Hypothalamus (tissue), 51 donors: Measurements from ENCODE around the gene FBXO2.
A peak's percentile ranks its signal among the peaks of the same experiment; 100 is the strongest.

ENCODE experiments used
- DNase-seq, 51 donors: peaks; one replicate each; lab custom pipeline; 2025; lab: John Stamatoyannopoulos, UW

The FBXO2 gene

DNA sequence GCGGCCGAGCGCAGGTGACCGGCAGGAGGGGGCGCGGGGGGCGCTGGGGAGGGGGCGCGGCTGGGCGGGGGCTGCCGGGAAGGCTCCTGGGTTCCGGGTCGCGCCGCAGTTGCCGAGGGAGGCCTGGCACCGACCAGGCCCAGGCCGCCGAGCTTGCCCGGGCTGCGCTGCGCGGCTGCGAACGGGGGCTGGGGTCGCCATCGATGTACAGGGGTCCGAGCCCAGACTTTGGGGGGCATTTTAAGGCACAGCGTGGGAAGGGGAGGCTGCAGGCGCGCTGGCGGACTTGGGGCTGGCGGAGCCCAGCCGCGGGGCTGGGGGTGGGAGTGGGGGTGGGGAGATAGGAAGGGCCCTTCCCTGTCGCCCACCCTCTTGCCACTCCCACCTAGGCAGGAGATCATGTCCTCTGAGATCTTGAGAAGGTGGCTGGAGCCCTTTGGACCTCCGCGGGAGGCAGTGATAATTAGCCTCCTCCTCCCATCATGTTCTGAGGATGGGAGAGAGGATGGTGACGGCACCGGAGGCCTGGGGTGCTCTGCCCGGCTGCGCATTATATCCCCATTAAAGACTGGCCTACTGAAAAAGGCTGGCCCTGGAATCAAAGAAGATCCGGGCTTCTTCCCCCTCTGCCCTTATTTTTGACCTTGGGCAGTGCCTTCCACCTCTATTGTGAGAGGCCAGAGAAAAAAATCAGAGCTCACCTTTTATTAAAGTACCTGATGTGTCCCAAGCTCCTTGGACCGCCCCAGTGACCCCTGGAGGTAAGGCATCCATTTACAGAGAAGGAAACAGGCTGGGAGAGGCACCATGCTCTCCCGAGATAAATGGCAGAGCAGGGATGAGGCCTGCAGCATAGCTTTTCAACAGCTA, 945 bp upstream of the FBXO2 start:
- no peak for DNase-seq

DNA sequence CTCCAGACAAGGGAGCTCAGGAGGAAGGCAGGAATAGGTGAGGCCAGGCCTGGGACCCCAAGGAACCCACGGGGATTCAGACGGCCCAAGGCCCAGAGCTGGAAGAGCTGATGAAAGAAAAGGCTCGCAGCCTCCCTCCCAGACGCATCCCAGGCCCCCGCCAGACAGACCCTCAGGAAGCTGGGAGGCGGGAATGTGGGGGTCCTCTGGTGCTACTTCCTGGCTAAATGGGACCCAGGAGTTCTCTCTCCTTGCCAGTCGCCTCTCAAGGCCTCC, 430 bp downstream of the FBXO2 start:
- DNase-seq: peak in 1 of 51 donors; percentile 50

DNA sequence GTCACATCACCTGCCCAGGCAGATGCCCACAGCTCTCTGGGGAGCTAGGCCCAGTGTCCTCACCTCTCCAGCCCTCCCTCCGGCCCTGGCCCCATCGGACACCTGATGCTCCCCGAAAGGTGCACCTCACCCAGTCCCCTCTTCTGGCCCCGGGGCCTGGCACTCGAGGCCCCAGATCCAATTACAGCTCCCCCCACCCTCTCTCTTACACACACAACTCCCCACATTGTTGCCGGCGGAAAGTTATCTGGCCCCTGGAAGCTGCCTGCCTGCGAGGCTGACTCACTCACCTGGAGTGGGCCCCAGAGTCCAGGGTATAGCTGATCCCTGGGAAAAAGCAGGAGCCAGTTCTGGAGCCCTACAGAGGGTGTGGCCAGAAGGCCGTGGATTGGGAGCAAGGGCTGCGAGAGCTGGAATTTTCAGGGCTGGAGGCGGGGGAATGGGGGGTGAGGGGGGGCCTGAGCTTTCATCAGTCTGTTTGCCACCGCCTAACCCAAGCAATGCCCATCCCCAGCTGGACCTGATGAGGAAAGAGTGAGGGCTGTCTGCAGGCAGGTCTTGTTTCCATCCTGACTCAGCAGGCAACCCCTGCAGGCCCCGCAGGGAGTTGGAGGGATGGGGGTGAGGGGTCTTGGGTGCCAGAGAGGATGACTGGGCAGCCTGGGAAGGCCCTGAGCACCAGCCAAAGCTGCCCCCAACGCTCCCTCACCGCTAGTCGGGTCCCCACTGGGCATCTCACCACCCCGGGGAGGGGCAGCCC, 948 bp downstream of the FBXO2 start:
- peak in 4 of 51 donors; percentile 13 to 48 (median 22) for DNase-seq

DNA sequence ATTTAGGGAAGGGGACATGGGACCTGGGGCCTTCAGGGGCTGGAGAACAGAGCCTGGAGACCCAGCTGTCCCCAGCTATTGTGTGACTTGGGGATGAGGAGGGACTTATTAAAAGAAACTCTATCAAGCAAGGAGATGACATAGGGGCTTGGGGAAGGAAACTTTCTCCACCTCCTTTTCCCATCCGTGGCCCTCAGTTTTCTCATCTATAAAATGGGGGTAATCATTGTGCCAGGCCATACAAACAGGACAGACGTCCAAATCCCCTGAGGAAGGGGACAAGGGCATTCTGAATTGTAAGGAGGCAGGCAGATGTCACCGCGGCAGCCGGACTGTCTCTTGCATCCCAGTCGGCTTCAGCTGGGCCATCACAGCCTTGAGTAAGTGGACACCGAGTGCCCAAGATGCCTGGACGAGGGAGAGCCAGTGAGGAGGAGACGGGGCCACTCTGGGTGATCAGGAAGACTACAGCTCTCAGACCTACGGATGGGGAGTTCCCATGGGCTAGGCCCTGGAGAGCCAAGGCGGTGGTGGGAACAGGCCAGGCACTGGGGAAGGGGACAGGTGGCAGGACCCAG, 1.9 kb downstream of the FBXO2 start:
- no peak for DNase-seq

DNA sequence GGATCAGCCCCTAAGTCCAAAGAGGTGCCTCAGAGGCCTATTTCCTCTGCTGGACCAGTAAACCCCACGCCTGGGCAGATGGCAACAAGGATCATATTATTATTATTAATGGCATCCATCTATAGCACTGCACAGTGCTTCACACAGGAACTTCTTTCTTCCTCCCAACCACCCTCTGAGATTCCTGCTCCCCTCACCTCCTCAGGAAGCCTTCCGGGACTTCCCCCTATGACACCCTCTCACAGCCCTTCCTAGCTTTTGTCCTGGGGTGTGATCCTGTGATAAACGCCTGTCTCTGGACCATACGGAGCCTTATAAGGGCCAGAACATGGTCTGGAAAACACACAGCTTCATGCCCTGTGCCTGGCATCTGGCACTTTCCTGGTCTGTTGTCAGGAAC, 3.2 kb downstream of the FBXO2 start:
- no peak for DNase-seq

DNA sequence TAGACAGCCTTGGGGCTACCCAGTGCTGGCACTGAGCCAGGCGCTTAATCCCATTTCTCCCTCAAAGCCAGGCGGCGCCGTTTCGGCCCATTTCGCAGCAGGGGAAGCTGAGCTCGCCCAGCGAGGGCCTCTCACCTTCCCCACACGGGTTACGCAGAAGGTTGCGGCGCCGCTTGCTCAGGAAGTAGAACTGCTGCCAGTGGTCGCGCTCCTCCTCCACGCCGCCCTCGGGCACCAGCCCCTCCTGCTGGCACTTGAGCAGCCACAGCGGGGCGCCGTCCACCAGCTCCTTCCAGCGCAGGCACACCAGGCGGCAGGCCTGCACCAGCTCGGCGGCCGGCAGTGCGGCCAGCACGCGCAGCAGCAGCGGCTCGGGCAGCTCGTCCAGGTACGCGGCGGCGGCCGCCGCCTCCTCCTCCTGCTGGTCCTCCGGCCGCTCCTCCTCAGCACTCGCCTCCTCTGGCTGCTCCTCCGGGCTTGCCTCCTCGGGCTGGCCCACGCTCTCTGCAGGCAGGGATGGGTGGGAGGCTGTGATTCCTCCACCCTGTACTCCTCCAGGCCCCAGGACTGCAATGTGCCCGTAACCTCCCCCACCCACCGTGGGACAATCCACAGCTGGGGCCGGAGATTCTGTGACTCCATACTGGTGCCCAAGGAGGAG, 3.8 kb downstream of the FBXO2 start:
- peak in 45 of 51 donors; percentile 23 to 82 (median 58) for DNase-seq

DNA sequence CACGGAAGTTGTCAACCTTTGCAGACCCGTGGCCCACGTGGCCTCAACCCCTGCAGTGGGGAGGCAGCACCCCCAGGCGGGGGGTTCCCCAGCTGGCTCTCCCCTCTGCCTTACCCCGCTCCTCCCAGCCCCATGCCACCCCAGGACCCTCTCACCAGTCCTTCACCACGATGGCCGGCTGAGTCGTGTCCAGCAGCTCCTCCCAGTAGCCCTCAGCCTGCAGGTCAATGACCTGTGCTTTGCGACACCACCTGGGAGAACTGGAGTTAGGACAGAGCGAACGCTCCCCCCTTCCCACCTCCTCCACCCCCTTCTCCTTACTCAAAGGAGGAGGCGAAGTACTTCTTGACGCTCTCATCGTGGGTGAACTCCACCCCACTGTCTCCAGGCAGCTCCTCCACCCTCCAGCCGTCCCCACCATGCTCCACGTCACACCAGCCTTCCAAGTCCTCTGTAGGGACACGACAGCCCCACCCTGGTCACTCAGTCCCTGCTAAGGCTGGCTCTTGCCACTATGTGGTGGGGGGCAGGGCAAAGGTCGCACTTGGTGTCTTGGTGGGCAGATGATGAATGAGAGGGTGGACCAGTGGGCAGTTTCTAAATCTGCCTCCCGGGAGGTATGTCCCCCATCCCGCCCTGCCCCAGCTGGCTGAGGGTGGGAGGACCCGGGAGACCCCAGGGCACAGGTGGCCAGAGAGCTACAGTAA, 4.5 kb downstream of the FBXO2 start:
- no peak for DNase-seq

DNA sequence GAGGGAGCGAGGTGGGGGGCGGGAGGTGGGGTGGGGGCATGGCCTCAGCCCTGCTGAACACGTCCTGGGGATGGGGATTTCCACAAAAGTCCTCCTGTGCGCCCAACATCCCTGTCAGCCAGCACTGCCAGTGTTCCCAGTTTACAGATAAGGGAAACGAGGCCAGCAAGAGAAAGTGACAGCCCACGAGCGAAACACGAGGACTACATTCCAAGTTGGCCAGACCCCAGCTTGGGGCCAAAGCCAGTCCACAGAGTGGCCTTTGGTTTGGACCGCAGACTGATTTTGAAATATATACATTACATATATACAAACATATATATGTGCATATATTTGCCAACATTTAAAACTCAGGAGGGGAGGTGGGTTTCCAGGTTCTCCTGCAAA, 5.0 kb downstream of the FBXO2 start:
- no peak for DNase-seq

DNA sequence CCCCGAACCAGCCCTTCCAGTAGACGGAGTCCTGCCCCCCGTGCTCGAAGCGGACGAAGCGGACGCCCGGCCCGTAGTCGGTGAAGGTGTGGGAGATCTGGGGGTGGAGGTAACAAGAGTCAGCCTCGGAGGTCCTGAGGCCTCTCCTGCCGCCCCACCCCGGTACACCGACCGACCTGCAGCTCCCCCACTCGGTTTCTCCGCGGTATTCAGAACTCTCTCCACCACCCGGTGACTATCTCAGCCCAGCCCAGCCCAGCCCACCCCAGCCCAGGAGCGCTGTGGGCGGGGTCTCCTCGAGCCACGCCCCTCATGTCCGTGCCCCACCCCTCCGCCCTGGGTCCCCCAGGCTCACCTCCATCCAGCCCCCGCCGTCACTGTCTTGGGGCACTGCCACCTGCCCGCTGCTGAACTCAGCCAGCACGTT, 5.5 kb downstream of the FBXO2 start:
- peak in 11 of 51 donors; percentile 26 to 50 (median 37) for DNase-seq

DNA sequence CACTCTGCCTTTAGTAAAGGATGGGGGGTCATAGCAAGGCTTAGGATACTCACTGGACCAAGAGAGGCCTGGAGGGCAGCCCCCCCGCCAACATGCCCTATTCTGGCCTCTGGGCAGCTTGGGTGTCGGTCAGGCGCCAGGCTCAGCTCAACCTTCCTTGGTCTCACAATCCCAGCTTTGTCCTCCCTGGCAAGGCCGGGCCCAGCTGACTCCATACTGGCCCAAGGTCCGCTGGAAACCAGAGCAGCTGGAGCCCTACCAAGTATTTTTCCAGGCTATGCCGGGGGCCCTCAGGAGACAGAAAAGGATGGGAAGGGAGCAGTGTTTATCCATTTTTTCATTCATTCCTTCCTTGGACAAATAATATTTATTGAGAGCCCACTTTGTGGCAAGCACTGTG, 6.2 kb downstream of the FBXO2 start:
- DNase-seq: peak in 49 of 51 donors; percentile 26 to 97 (median 86)

DNA sequence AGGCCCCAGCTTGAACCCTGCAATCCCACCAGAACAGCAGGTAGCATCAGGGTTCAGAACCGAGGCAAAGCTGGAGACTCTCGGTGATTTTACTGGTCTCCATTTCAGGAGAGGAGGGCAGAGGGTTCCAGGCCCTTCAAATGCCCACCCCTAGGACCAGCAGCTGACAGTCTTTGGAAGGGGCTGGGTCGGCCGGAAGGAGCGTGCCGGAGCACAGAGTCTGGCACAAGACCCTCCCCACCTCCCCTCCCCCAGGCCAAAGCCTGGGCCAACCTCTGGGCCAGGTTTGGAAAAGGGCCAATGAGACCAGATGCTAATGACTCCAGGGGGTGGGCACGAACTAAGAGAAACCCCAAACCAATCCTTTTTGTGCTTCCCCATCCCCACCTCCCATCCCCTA, 6.9 kb downstream of the FBXO2 start:
- no peak for DNase-seq

DNA sequence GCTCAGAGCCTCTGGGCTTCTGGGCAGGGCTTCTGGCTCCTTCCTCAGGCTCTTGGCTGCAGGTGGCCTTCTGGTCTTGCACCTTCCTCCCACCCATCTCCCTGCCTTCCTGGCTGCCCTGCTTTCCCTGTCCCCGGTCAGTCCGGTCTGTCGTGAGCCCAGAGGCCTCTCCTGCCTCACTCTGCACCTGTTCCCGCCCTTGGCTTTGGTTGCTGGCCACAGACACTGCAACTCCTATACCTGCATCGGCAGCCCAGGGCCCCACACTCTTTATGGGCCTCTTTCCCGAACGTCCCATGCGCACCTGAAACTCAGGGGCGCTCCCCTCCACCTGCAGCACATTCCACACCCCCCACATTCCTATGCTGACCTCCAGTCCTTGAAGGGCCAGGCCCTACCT, 7.9 kb downstream of the FBXO2 start:
- DNase-seq: no peak

DNA sequence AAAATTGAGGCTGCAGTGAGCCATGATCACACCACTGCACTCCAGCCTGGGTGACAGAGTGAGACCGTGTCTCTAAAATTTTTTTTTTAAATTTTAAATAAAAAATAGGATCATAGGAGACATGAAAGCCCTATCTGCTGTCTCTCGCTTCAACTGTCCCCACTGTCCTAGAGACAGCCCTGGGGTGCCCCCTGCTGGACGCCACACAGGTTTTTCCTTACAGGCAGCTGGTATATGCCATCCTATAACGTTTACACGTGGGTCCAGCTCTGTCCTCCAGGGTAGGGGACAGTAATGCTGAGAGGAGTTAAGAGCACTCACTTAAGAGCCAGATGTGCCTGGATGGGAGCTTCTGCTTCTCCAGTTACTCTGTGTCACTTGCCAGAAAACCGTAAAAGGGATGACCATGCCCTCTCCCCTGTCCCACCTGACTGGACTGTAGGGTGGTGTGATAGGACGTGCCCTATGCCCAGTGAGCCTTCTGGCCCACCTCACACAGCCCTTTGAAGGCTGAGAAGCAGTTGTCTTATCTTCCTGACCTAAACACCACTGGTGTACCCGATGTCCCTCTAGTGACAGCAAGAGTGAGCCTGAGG, 8.5 kb downstream of the FBXO2 start:
- DNase-seq: peak in 47 of 51 donors; percentile 19 to 92 (median 67)

DNA sequence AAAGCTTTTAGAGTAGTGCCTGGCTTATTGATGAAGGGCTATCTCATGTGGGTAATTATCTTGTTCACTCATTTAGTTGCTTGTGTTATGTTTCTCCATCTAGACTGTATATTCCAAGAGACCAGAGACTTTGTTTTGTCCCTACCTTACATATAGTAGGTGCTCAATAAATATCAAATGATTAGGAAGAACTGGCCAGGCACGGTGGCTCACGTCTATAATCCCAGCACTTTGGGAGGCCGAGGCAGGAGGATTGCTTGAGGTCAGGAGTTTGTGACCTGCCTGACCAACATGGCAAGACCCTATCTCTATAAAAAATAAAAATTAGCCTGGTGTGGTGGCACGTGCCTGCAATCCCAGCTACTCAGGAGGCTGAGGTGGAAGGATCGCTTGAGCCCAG, 9.0 kb downstream of the FBXO2 start:
- no peak for DNase-seq

DNA sequence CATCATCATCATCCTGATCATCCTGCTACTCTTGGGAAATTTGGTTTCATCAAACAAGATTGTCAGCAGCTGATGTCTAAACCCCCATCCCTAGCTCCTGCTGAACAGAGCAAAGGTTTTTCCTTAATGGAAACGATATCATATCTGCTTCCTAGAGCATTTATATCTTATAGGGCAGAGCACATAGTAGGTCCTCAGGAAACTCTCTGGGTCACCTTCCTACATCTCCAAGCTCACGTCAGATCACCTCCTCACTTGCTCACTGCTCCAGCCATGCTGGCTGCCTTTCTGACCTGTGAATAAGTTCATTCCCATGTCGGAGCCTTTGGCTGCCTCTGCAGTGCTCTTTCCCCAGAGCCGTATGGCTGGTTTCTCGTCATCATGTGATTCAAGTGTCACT, 10.4 kb downstream of the FBXO2 start:
- DNase-seq: no peak

DNA sequence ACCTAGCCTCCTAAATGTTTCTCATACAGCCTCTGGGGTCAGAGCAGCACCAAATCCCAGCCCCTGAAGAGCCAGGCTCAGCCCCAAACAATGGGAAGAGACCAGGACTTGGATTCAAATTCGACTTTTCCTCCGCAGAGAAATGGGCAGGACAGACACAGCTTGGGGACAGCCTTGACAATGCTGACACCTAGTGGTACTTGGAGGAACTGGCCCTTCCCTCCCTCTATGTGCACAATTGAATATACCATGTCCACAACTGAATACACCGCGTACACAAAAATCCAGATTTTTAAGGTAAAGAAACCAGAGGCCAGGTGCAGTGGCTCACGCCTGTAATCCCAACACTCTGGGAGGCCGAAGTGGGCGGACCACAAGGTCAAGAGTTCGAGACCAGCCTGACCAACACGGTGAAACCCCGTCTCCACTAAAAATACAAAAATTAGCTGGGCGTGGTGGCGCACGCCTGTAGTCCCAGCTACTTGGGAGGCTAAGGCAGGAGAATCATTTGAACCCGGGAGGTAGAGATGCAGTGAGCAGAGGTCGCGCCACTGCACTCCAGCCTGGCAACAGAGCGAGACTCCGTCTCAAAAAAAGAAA, 11.7 kb downstream of the FBXO2 start:
- DNase-seq: peak in 36 of 51 donors; percentile 10 to 76 (median 41)

DNA sequence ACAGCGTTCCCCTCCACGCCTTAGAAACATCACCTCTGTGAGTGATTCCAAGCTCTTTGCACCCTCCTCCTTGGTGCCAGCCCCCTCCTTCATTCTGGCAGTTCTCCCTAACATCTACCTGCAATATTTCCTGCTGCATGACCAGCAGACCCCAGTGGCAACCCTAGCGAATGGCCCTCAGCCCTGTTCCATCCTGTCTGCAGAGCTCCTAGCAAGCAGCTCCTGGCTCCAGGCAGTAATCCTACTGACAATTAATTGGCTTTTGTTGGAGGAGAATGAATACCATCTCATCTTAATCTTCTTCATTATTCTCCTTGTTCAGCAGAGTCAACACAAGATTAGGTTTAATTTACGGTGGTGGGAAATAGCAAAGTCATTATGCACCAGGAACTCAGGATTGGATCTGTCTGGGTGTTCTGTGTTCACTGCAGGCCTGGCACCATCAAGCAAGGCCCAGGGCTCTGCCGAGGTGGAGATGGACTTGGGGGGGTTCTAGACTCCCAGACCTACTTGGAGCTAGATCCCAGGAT, 12.4 kb downstream of the FBXO2 start:
- no peak for DNase-seq

DNA sequence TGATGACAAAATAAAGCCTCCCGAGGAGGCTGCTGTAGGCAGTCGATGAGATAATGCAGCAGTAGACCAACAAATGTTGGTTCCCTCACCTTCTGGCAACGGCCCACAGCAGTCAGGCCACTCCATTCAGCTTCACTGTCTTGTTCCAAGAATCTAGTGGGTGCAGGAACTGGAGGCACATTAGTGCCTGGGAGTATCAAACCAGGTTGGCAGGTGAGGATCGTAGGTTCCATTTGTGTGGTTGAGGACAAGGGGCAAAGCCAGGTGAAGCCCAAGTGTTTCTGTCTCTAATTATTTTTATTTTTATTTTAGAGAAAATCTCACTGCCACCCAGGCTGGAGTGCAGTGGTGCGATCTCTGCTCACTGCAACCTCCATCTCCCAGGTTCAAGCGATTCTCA, 13.3 kb downstream of the FBXO2 start:
- no peak for DNase-seq

DNA sequence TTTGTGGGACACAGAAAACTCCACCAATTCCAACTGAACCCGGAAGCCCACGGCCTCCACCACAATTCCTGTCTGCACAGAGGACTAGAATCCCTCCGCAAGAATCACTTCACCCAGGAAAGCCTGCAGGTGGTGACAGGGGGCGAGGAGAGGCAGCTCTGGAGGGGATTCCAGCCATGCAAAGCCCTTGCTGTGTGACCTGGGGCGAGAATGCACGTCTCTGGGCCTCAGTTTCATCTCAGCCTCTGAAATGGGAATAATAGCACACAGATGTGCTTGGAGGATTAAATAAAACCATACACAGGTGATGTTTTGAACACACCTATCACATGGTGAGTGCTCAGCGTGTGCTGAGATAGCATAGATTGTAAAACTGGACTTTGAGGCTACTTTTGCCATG, 14.1 kb downstream of the FBXO2 start:
- DNase-seq: no peak

DNA sequence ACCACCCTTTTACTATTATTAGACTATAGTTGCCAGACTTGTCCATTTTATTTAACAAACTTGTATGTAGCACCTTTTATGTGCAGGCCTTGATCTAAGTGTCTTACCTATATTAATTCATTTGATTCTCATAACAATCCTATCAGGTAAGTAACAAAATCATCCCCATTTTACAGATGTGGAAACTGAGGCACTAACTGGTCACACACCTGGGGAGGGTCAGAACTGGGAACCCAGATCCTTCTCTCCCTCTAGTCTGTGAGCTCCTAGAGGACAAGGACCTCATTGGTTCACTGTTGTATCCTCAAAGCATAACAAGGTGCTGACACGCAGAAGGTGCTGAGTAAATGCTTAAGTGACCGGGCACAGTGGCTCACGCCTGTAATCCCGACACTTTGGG, 14.9 kb downstream of the FBXO2 start:
- no peak for DNase-seq
